ENCODE data around the gene MCM5.

MCM5 gene

GRCh38 chr22:35449829-35450689, 50.1 kb downstream of the MCM5 start:
- DNase-seq: no peak
- Histone ChIP-seq H3K27ac (ENCODE audit: insufficient read depth, low read length, poor library complexity, severe bottlenecking) (no peak overlapping the region), H3K4me3 (ENCODE audit: insufficient read depth, low read depth, low read length, poor library complexity, severe bottlenecking) (no peak overlapping the region), H3K4me1 (ENCODE audit: control insufficient read depth, insufficient read depth, low read length, poor library complexity, severe bottlenecking) (no peaks in the 10 kb centered on the region), H3K27me3 (replicated peaks; ENCODE audit: control insufficient read depth, insufficient read depth, low read length, poor library complexity, severe bottlenecking) (no peaks in the 10 kb centered on the region), H3K9me3 (ENCODE audit: control insufficient read depth, low read length) (no peaks in the 10 kb centered on the region), H3K36me3 (ENCODE audit: control insufficient read depth, insufficient read depth, low read length) (no peaks in the 10 kb centered on the region)

- no peaks in the 10 kb centered on the region for H3K9me3 ChIP-seq (ENCODE audit: control insufficient read depth, low read length)
- H3K27ac ChIP-seq (ENCODE audit: insufficient read depth, low read length, poor library complexity, severe bottlenecking): no peak overlapping the region
- no peak overlapping the region for H3K4me3 ChIP-seq (ENCODE audit: insufficient read depth, low read depth, low read length, poor library complexity, severe bottlenecking)
- H3K36me3 ChIP-seq (ENCODE audit: control insufficient read depth, insufficient read depth, low read length): no peaks in the 10 kb centered on the region
- H3K27me3 ChIP-seq (replicated peaks; ENCODE audit: control insufficient read depth, insufficient read depth, low read length, poor library complexity, severe bottlenecking): no peaks in the 10 kb centered on the region
- no peaks in the 10 kb centered on the region for H3K4me1 ChIP-seq (ENCODE audit: control insufficient read depth, insufficient read depth, low read length, poor library complexity, severe bottlenecking)
- DNase-seq: no peak
These were observed 51.1 kb downstream of the MCM5 start for GRCh38 chr22:35450824-35451569.

- DNase-seq: no peak
- Histone ChIP-seq H3K9me3 (ENCODE audit: control insufficient read depth, low read length) (no peaks in the 10 kb centered on the region), H3K27me3 (replicated peaks; ENCODE audit: control insufficient read depth, insufficient read depth, low read length, poor library complexity, severe bottlenecking) (no peaks in the 10 kb centered on the region), H3K27ac (ENCODE audit: insufficient read depth, low read length, poor library complexity, severe bottlenecking) (no peak overlapping the region), H3K4me3 (ENCODE audit: insufficient read depth, low read depth, low read length, poor library complexity, severe bottlenecking) (no peak overlapping the region), H3K36me3 (ENCODE audit: control insufficient read depth, insufficient read depth, low read length) (no peaks in the 10 kb centered on the region), H3K4me1 (ENCODE audit: control insufficient read depth, insufficient read depth, low read length, poor library complexity, severe bottlenecking) (no peaks in the 10 kb centered on the region)
These were observed 51.7 kb downstream of the MCM5 start for GRCh38 chr22:35451592-35451991.

GRCh38 chr22:35452351-35452781, 52.4 kb downstream of the MCM5 start:
- Histone ChIP-seq H3K36me3 (ENCODE audit: control insufficient read depth, insufficient read depth, low read length) (no peaks in the 10 kb centered on the region), H3K4me3 (ENCODE audit: insufficient read depth, low read depth, low read length, poor library complexity, severe bottlenecking) (no peak overlapping the region), H3K27me3 (replicated peaks; ENCODE audit: control insufficient read depth, insufficient read depth, low read length, poor library complexity, severe bottlenecking) (no peaks in the 10 kb centered on the region), H3K9me3 (ENCODE audit: control insufficient read depth, low read length) (no peaks in the 10 kb centered on the region), H3K27ac (ENCODE audit: insufficient read depth, low read length, poor library complexity, severe bottlenecking) (no peak overlapping the region), H3K4me1 (ENCODE audit: control insufficient read depth, insufficient read depth, low read length, poor library complexity, severe bottlenecking) (no peaks in the 10 kb centered on the region)
- no peak for DNase-seq

GRCh38 chr22:35452810-35453743, 53.1 kb downstream of the MCM5 start:
- no peaks in the 10 kb centered on the region for H3K36me3 ChIP-seq (ENCODE audit: control insufficient read depth, insufficient read depth, low read length)
- H3K27ac ChIP-seq (ENCODE audit: insufficient read depth, low read length, poor library complexity, severe bottlenecking): no peak overlapping the region
- H3K27me3 ChIP-seq (replicated peaks; ENCODE audit: control insufficient read depth, insufficient read depth, low read length, poor library complexity, severe bottlenecking): no peaks in the 10 kb centered on the region
- no peaks in the 10 kb centered on the region for H3K9me3 ChIP-seq (ENCODE audit: control insufficient read depth, low read length)
- no peak overlapping the region for H3K4me3 ChIP-seq (ENCODE audit: insufficient read depth, low read depth, low read length, poor library complexity, severe bottlenecking)
- DNase-seq: no peak
- H3K4me1 ChIP-seq (ENCODE audit: control insufficient read depth, insufficient read depth, low read length, poor library complexity, severe bottlenecking): no peaks in the 10 kb centered on the region

GRCh38 chr22:35454416-35455054, 54.6 kb downstream of the MCM5 start:
- no peaks in the 10 kb centered on the region for H3K36me3 ChIP-seq (ENCODE audit: control insufficient read depth, insufficient read depth, low read length)
- H3K27me3 ChIP-seq (replicated peaks; ENCODE audit: control insufficient read depth, insufficient read depth, low read length, poor library complexity, severe bottlenecking): no peaks in the 10 kb centered on the region
- H3K9me3 ChIP-seq (ENCODE audit: control insufficient read depth, low read length): no peaks in the 10 kb centered on the region
- DNase-seq: no peak
- no peaks in the 10 kb centered on the region for H3K4me1 ChIP-seq (ENCODE audit: control insufficient read depth, insufficient read depth, low read length, poor library complexity, severe bottlenecking)
- H3K4me3 ChIP-seq (ENCODE audit: insufficient read depth, low read depth, low read length, poor library complexity, severe bottlenecking): no peak overlapping the region
- no peak overlapping the region for H3K27ac ChIP-seq (ENCODE audit: insufficient read depth, low read length, poor library complexity, severe bottlenecking)

GRCh38 chr22:35455529-35455928, 55.6 kb downstream of the MCM5 start:
- H3K27ac ChIP-seq (ENCODE audit: insufficient read depth, low read length, poor library complexity, severe bottlenecking): no peak overlapping the region
- no peak for DNase-seq
- no peaks in the 10 kb centered on the region for H3K9me3 ChIP-seq (ENCODE audit: control insufficient read depth, low read length)
- H3K36me3 ChIP-seq (ENCODE audit: control insufficient read depth, insufficient read depth, low read length): no peaks in the 10 kb centered on the region
- H3K4me3 ChIP-seq (ENCODE audit: insufficient read depth, low read depth, low read length, poor library complexity, severe bottlenecking): no peak overlapping the region
- H3K4me1 ChIP-seq (ENCODE audit: control insufficient read depth, insufficient read depth, low read length, poor library complexity, severe bottlenecking): no peaks in the 10 kb centered on the region
- no peaks in the 10 kb centered on the region for H3K27me3 ChIP-seq (replicated peaks; ENCODE audit: control insufficient read depth, insufficient read depth, low read length, poor library complexity, severe bottlenecking)

GRCh38 chr22:35456757-35457156, 56.8 kb downstream of the MCM5 start:
- no peak for DNase-seq
- H3K4me1 ChIP-seq (ENCODE audit: control insufficient read depth, insufficient read depth, low read length, poor library complexity, severe bottlenecking): no peaks in the 10 kb centered on the region
- H3K9me3 ChIP-seq (ENCODE audit: control insufficient read depth, low read length): no peaks in the 10 kb centered on the region
- no peak overlapping the region for H3K4me3 ChIP-seq (ENCODE audit: insufficient read depth, low read depth, low read length, poor library complexity, severe bottlenecking)
- H3K27me3 ChIP-seq (replicated peaks; ENCODE audit: control insufficient read depth, insufficient read depth, low read length, poor library complexity, severe bottlenecking): no peaks in the 10 kb centered on the region
- no peaks in the 10 kb centered on the region for H3K36me3 ChIP-seq (ENCODE audit: control insufficient read depth, insufficient read depth, low read length)
- H3K27ac ChIP-seq (ENCODE audit: insufficient read depth, low read length, poor library complexity, severe bottlenecking): no peak overlapping the region

- no peak for DNase-seq
- Histone ChIP-seq H3K36me3 (ENCODE audit: control insufficient read depth, insufficient read depth, low read length) (no peaks in the 10 kb centered on the region), H3K27me3 (replicated peaks; ENCODE audit: control insufficient read depth, insufficient read depth, low read length, poor library complexity, severe bottlenecking) (no peaks in the 10 kb centered on the region), H3K27ac (ENCODE audit: insufficient read depth, low read length, poor library complexity, severe bottlenecking) (no peak overlapping the region), H3K4me1 (ENCODE audit: control insufficient read depth, insufficient read depth, low read length, poor library complexity, severe bottlenecking) (no peaks in the 10 kb centered on the region), H3K4me3 (ENCODE audit: insufficient read depth, low read depth, low read length, poor library complexity, severe bottlenecking) (no peak overlapping the region), H3K9me3 (ENCODE audit: control insufficient read depth, low read length) (no peaks in the 10 kb centered on the region)
These were observed 58.0 kb downstream of the MCM5 start for GRCh38 chr22:35457729-35458546.

All from effector memory CD4-positive, alpha-beta T cell (primary cell).